Measurements from ENCODE around the gene MAU2.
"Not testable (repeated sequence)": the region's sequence is repeated elsewhere in the genome, so short reads cannot be mapped to it uniquely, and the experiment has no call there.

Gene MAU2

DNA sequence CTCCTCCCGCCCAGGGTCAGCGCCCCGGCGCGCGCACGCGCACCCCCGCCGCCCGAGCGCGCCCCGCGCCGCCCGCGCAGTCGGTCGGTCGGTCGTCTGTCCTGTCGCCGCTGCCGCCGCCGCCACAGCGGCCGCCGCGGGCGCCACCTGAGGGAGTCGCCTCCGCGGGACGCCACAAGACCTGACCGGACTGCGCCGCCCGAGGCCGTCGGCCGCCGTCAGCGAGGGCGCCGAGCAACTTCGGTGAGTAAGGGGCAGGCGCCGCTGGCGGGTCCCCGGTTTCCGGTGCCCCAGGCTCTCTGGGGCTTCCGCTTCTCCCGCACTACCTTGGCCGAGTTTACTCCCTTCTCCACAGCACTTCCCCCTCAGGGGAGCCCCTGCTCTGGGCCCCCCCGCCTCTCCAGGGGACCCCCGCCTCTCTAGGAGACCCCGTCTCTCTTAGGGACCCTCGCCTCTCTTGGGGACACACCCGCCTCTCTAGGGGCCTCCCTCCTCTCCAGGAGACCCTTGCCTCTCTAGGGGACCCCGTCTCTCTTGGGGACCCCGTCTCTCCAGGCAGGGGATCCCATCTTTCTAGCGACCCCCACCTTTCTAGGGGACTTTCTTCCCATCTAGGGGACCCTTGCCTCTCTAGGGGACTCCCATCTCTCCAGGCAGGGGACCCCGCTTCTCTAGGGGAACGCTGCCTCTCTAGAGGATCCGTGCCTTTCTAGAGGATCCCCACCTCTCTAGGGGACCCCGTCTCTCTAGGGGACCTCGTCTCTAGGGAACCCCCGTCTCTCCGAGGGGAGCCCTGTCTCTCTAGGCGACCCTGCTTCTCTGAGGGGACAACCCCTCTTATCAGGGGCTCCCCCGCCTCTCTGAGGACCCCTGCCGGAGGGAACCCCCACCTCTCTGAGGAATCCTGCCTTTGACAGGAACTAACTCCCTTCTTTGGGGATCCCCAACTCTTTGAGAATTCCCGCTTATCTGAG lies 65.6 kb downstream of the MAU2 start:
- DNase-seq, result no peak

DNA sequence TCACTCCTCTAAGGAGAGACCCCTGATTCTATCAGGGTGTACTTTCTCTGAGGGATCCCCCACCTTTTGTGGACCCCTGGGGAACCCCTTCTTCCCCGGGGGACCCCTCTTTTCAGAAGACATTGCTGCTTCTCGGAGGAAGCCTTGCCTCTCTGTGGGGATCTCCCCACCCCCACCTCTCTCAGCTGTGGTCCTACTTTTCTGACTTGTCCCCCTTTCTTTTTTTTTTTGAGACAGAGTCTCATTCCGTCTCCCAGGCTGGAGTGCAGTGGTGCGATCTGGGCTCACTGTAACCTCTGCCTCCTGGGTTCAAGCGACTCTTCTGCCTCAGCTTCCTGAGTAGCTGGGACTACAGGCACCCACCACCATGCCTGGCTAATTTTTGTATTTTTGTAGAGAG lies 66.5 kb downstream of the MAU2 start:
- no peak for DNase-seq

DNA sequence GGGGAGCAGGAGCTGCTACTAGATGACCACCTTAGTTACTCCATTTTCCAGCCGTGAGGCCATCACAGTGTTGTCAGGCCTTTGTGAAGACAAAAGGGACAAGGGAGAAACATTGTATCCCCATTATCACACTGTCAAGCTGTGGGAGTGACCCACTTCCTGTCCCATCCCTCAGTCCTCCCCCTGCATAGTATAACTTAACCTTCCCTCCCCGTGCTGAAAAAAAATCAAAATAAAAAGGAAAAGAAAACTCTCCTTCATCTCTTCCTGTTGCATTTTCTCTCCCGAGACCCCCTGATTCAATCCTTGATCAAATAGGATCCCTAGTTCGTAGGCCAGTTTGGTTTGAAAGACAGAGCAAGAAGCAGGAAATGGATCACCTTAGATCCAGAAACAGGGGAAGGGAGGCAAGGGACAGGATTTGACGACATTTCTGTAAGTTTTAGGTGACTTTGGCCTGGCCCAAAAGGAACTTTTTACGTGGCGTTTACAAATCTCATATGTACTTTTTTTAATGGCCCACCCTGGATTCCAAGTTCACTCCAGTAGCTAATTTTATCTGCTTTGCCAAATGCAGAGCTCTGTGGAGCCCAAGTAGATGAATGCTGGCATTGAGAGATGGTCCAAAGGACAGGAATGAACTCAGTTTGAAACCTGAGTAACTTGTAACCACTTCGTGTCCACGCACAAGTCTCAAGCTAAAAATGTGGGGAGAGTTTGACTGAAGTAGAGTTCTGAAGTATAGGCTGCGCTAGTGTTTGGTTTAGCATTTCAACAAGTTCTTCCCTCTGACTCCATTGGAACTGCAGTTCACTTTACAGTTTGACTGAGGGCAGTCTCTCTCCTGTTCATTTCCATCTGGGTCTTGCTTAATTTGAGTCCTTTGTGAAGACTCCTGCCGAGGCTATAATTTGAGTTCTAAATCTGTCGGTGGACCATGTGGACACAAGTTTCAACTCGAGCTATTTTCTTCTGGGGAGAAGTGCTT lies 68.2 kb downstream of the MAU2 start:
- no peak for DNase-seq

DNA sequence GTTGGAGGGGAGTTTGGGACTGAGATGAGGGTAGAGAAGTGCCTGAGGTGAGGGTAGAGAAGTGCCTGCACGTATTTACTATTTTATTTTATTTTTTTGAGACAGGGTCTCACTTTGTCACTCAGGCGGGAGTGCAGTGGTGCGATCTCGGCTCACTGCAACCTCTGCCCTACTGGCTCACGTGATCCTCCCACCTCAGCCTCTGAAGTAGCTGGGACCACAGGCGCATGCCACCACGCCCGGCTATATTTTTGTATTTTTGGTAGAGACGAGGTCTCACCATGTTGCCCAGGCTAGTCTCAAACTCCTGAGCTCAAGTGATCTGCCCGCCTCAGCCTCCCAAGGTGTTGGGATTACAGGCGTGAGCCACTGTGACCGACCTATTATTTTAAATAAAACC lies 69.1 kb downstream of the MAU2 start:
- DNase-seq, result not testable (repeated sequence)

DNA sequence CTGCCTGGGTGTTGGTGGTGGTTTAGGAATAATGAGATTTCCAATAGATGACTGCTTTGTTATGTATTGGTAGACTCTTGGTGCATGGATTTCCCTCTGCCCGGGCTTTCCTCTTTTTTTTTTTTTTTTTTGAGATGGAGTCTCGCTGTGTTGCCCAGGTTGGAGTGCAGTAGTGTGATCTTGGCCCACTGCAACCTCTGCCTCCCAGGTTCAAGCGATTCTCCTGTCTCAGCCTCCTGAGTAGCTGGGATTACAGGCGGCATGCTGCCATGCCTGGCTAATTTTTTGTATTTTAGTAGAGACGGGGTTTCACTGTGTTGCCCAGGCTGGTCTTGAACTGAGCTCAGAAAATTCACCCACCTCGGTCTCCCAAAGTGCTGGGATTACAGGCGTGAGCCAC lies 73.7 kb downstream of the MAU2 start:
- not testable (repeated sequence) for DNase-seq

DNA sequence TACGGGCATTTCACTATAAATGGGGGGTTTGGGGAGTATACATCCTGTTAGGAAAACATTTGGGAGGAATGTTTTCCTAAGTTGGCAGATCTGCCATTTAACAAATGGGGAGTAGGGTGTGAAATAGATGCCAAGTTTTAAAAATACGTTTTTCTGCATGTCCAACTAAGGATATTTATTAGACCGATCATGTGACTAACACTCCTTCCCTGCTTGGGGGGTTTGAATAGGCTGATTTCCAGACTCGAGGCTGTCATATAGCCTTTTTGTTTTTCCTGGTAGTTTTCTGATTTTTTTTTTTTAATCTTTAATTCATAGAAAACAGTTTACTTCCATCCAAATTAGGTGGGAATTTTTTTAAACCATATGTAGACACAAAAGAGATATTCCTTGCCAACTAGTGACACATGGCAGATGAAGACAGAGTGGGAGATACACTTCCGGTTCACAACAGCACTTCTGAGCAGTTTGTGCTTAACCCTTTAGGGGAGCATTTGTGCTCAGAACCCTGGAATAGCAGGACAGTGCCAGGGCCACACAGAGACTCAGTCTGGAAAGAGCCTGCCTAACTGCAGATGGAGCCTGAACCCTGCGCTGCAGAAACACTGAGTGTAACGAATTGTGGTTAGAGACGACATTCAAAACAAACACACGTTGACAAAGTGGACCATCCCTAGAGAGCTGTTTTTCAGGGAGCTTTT lies 79.3 kb downstream of the MAU2 start:
- DNase-seq, result no peak

DNA sequence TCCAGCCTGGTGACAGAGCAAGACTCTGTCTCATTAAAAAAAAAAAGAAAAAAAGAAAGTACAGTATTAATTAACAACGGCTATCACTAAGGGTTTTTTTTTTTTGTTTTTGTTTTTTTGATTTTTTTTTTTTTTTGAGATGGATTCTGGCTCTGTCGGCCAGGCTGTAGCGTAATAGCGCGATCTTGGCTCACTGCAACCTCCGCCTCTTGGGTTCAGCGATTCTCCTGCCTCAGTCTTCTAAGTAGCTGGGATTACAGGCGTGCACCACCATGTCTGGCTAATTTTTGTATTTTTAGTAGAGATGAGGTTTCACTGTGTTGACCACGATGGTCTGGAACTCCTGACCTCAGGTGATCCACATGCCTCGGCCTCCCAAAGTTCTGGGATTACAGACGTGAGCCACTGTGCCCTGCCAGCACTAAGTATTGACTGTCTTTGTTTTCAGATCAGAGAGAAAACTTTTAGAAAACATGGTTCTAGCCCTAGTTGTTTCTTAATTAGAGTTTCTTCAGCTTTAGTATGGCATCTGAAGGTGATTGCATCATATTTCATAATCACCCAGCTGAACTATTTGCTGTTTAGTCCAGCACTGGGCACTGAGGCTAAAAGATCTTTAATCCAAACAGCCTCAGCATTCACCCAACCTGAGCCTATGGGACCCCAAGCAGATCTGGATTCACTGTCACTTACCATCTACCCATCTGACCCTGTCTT lies 82.2 kb downstream of the MAU2 start:
- no peak for DNase-seq

DNA sequence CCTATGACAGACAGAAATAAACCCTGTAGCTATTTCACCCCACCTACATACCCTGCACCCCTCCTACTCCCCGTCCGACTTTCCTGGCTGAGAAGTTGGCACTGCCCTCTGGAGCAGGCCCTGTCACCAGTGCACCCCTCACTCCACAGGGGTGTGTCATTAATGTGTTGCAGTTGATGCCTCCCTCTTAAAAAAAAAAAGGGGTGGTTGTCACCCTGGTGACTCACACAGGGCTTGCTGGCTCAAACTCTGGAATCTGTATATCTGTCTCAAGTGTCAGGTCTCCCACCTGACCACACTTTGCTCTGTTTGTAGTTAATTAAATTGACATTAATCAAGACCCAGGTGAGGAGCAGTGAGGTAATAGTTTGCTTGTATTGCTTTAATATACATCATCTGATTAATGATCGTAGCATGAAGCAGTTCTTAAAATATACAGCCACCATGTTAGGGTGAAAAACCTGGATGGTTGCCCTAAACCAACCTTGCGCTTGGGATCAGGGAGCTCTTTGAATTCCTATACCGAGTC lies 82.8 kb downstream of the MAU2 start:
- no peak for DNase-seq

DNA sequence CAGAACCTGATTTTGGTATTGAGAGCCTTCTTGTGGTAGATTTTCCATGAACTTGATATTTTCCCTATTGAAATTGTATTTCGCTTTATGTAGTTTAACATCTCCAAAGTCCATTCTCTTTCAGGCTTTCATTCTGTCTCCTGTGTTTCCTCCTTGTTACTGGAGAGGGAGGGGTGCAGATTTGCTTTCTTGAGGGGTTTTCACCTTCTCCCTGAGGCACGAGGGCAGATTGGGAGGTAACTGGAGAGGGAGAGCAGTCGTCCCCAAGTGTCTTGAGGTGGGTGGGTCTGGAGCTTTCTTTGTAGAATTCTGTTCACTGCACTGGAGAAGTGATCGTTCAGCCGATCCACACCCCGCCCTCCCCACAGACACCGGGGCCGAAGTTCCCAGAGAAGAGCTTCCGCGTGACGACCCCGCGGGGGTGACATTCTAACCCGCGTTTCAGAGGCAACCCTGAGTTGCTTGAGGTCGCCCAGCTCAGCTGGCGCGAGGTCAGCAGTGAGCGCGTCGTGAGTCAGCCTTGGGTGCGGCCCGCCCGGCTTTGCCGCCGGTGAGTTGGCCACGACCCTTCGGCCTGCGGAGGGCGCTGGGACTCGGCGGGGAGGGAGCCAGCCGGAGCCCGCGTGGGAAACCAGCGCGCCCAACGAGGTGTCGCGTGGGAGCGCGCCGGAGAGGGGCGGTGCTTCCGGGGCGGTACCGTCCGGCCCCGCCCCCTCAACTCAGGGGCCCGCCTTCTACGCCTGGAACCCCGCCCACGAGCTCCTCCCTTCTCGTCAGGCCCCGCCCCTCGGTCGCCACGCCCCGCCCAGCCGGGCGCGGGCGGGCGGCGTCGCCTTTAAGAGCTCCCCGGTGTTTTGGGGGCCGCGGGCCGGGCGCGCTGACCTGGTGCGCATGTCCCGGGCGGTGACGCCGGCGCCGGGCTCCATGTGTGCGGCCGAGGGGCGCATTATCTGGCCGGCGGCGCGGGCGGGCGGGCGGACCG lies 84.5 kb downstream of the MAU2 start, which contains the start of gene GATAD2A:
TSS of gene GATAD2A (plus strand) at position 797 of the 982 bp plus-strand sequence. CDS start 59,671 bp downstream, outside the sequence.
- peak; percentile 24 for DNase-seq

DNA sequence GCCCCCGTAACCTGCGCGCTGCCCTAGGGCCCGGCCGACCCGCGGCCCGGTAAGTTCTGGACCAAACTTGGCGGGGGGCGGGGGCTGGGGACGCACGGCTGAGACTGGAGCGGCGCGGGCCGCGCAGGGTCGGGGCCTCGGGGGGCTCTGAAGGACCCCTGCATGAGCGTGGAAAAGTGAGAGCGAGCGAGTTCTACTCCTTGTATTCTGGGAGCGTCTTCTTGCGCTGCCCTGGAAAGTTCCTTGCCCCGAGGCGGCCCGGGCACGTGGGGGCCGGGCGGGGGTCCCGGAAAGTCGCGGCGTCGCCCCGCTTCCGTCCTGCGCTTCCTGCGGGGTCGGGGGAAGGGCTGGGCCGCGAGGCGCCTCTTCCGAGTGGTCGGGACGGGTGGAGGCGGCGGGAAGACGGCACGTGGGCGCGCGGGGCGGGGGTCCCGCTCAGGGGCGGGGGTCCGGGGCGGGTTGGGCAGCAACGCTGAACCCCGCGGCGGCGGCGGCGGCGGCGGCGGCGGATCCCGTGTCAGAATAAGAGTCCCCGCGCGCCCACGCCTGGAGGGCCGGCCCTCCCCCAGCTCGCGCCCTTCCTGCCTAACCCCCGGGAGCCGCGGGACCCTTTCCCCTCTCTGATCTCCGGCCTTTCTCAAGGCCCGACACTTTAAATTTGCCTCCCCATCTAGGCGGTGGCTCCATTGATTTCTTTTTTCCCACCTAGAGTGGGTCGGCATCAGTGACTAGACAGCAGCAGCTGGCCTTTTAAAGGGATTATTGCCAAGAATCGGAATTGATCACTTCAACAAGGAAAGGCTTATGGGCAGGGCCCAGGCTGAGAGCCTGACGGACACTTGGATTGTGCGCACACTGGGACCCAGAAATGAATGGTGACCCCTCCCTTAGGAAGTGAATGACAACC lies 85.6 kb downstream of the MAU2 start:
- DNase-seq, result no peak

DNA sequence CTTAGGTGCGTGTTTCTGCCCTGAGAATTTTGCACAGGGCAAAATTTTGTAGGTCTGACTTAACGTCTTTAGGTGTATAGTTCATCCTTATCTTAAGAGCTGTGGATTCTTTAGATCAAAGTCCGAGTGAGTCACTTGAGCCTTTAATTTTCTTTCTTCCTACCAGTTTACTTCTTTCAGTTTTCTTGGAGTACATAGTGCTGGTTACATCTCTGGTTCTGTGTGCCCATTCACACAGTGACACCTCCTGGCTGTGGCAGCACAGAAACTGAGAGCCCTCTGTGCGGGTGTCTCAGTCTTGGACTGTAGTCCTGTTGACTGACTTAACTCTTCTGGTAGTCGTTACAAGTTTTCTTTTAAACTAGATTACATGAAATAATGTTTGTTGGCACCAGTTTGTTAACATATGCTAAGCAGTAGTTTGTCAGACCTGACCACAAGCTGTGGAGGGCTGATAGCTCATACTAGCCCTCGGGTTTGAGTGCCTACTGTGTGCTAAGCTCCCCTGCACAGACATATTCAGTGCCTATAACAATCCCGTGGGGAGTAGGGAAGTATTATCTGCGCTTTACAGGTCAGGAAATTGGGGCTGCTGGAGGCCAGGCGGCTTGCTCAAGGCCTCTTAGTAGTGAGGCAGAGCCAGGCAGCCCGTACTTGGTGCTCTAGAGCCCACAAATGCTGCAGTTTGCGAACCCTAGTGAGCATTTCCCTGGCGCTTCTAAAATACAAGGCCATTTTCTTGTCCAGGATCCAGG lies 86.4 kb downstream of the MAU2 start:
- no peak for DNase-seq

DNA sequence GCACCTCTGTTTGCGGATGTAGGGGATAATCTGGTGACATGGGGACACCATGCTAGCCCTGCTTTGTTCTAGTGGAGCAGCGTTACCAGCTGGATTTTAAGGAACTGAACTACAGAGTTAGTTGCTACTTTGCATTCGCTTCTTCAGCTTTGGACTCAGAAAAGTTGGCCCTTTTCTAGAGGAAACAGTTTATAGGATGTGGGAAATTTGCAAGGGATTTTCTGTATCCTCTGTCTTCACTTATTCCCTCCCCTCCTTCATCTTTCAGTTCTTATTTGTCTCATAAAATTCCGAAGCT lies 87.0 kb downstream of the MAU2 start:
- DNase-seq, result no peak

Measured in NCI-H1417 treated with DMSO at 0.1 percent for 48 hours (cell line).